DND-41 (cell line): ENCODE measurements around the gene PSMD4.

Experiments used
- ATAC-seq: fragments of 200-7000 bp; cut with Tn5 transposase; 3 replicates; pipeline ENCODE4 v1.9.1; 2021; ENCODE audit warnings: low read depth; ENCODE audit not compliant: insufficient read depth
- DNase-seq: peaks from one replicate; pipeline ENCODE4 v3.0.0-alpha.2; 2020
- H2AFZ ChIP-seq: 2 replicates; pipeline ENCODE4 v1.6.0; 2012; ENCODE audit warnings: low read depth, low read length
- H3K27ac ChIP-seq: 2 replicates; pipeline ENCODE4 v1.5.1; 2012; ENCODE audit warnings: low read length, inconsistent platforms
- H3K27me3 ChIP-seq: fragments of 200-600 bp; sonication (generic); 2 replicates; pipeline ENCODE4 v1.6.0; 2012; ENCODE audit warnings: low read length, mild to moderate bottlenecking, inconsistent platforms; ENCODE audit not compliant: insufficient read depth, poor library complexity
- H3K36me3 ChIP-seq: 2 replicates; pipeline ENCODE4 v1.5.1; 2012; ENCODE audit warnings: low read length, inconsistent platforms; ENCODE audit not compliant: insufficient read depth
- H3K4me1 ChIP-seq: 2 replicates; pipeline ENCODE4 v1.5.1; 2012; ENCODE audit warnings: mild to moderate bottlenecking, low read length; ENCODE audit not compliant: insufficient read depth
- H3K4me2 ChIP-seq: 2 replicates; pipeline ENCODE4 v1.6.0; 2012; ENCODE audit warnings: mild to moderate bottlenecking, moderate library complexity, low read length, inconsistent platforms; ENCODE audit not compliant: insufficient read depth
- H3K4me3 ChIP-seq, 2 experiments: fragments of 200-600 bp in 1 of 2; shearing (Covaris generic) in 1 of 2; 2 replicates each; pipeline ENCODE4 v1.5.1; 2012 to 2016; ENCODE audit warnings: inconsistent platforms in 2 of 2, low read length in 2 of 2, mild to moderate bottlenecking in 2 of 2, low read depth in 1 of 2, moderate library complexity in 1 of 2
- H3K79me2 ChIP-seq: 2 replicates; pipeline ENCODE4 v1.6.0; 2012; ENCODE audit warnings: low read length, inconsistent platforms; ENCODE audit not compliant: insufficient read depth
- H3K9ac ChIP-seq: 2 replicates; pipeline ENCODE4 v1.6.0; 2012; ENCODE audit warnings: low read depth, mild to moderate bottlenecking, inconsistent platforms, low read length, moderate library complexity
- H3K9me3 ChIP-seq: 2 replicates; pipeline ENCODE4 v1.5.1; 2012; ENCODE audit warnings: low read length, moderate library complexity, mild to moderate bottlenecking, inconsistent platforms; ENCODE audit not compliant: insufficient read depth, severe bottlenecking
- H4K20me1 ChIP-seq: 2 replicates; pipeline ENCODE4 v1.6.0; 2012; ENCODE audit warnings: low read length; ENCODE audit not compliant: insufficient read depth
- CTCF ChIP-seq: IDR thresholded peaks from 2 replicates; pipeline ENCODE4 v1.5.1; 2012; ENCODE audit warnings: borderline replicate concordance, low read length, moderate library complexity, mild to moderate bottlenecking; ENCODE audit not compliant: poor library complexity, severe bottlenecking; ENCODE audit errors: extremely low read depth
- EZH2 ChIP-seq: IDR thresholded peaks from 3 replicates; pipeline ENCODE4 v1.6.1; 2012; ENCODE audit warnings: borderline replicate concordance, low read depth, mild to moderate bottlenecking, moderate library complexity, low read length, inconsistent platforms; ENCODE audit not compliant: severe bottlenecking

The PSMD4 gene

GRCh38 chr1:151312826-151313225 is 58.3 kb downstream of the PSMD4 start:
- H3K27me3 ChIP-seq: no peaks in the 10 kb centered on the region
- DNase-seq (no peak), ATAC-seq (no peak)
- H4K20me1 ChIP-seq: peaks cover 12% of the 10 kb centered on the region
- H3K79me2 ChIP-seq: peaks cover 11% of the 10 kb centered on the region; the same call in 1 of the 2 replicates
- no peaks in the 10 kb centered on the region for H3K9me3 ChIP-seq
- TF ChIP-seq CTCF: no peak
- H2AFZ ChIP-seq: no peak overlapping the region
- H3K36me3 ChIP-seq: peaks cover 92% of the 10 kb centered on the region
- no peaks in the 10 kb centered on the region for H3K4me1 ChIP-seq
- no peak overlapping the region for H3K9ac ChIP-seq
- H3K4me3 ChIP-seq: no peak overlapping the region
- H3K4me2 ChIP-seq: no peak overlapping the region
- no peak overlapping the region for H3K27ac ChIP-seq

- DNase-seq (no peak), ATAC-seq (no peak)
- no peak overlapping the region for H3K9ac ChIP-seq
- H3K4me2 ChIP-seq: no peak overlapping the region
- no peaks in the 10 kb centered on the region for H3K27me3 ChIP-seq
- H3K36me3 ChIP-seq: peaks cover 87% of the 10 kb centered on the region
- no peak overlapping the region for H3K27ac ChIP-seq
- H3K9me3 ChIP-seq: no peaks in the 10 kb centered on the region
- H3K4me1 ChIP-seq: no peaks in the 10 kb centered on the region
- H3K4me3 ChIP-seq: no peak overlapping the region
- TF ChIP-seq EZH2 (no peak), CTCF (no peak)
- peaks cover 7% of the 10 kb centered on the region; the same call in 1 of the 2 replicates for H4K20me1 ChIP-seq
- H2AFZ ChIP-seq: no peak overlapping the region
- H3K79me2 ChIP-seq: peaks cover 11% of the 10 kb centered on the region; the same call in 1 of the 2 replicates
Measured at GRCh38 chr1:151313501-151313900, 59.0 kb downstream of the PSMD4 start.

- Histone ChIP-seq H3K27me3 (no peaks in the 10 kb centered on the region), H3K9me3 (no peaks in the 10 kb centered on the region), H3K9ac (no peak overlapping the region), H3K79me2 (peaks cover 18% of the 10 kb centered on the region), H2AFZ (no peak overlapping the region), H3K4me3 (no peak overlapping the region), H3K36me3 (peaks cover 85% of the 10 kb centered on the region), H4K20me1 (peaks cover 7% of the 10 kb centered on the region; the same call in 1 of the 2 replicates), H3K4me2 (no peak overlapping the region), H3K4me1 (no peaks in the 10 kb centered on the region), H3K27ac (no peak overlapping the region)
- ATAC-seq: no peak
- no peak for TF ChIP-seq EZH2
- no peak for TF ChIP-seq CTCF
- DNase-seq: no peak
Measured at GRCh38 chr1:151314137-151314875, 59.8 kb downstream of the PSMD4 start.
